HEK293 (cell line): ENCODE results near the gene KDM4B.

Experiments used
- CTCF ChIA-PET: fragments of 350-600 bp; formaldehyde crosslinking; extraction: SDS; loops from one replicate; lab custom pipeline; 2021; ENCODE audit warnings: antibody characterized with exemption; lab: Yijun Ruan, JAX
- POLR2A ChIA-PET: fragments of 300-600 bp; formaldehyde crosslinking; extraction: SDS; loops from one replicate; lab custom pipeline; 2020; ENCODE audit warnings: antibody characterized with exemption, inconsistent platforms; lab: Yijun Ruan, JAX
- H3K27ac ChIP-seq: fragments of 200-500 bp; sonication (Bioruptor generic); 2 replicates; pipeline ENCODE4 v1.5.1; 2014; ENCODE audit warnings: low read depth, low read length, control low read depth, inconsistent platforms; ENCODE audit errors: extremely low read depth
- H3K36me3 ChIP-seq, 2 experiments: fragments of 200-500 bp in 1 of 2; sonication (Bioruptor generic) in 1 of 2; 1 replicate in 1 of 2; 2 replicates in 1 of 2; pipeline ENCODE4 v1.5.1; 2014 to 2017; ENCODE audit warnings: inconsistent platforms in 2 of 2, low read length in 2 of 2; ENCODE audit not compliant: control insufficient read depth in 2 of 2, insufficient read depth in 1 of 2
- H3K4me1 ChIP-seq: fragments of 200-500 bp; sonication (Bioruptor generic); 2 replicates; pipeline ENCODE4 v1.5.1; 2014; ENCODE audit warnings: mild to moderate bottlenecking, low read length, inconsistent platforms; ENCODE audit not compliant: control insufficient read depth, insufficient read depth
- H3K4me3 ChIP-seq: 2 replicates; pipeline ENCODE4 v1.5.1; 2011; ENCODE audit warnings: low read depth, mild to moderate bottlenecking, control low read depth, low read length, moderate library complexity
- H3K9me3 ChIP-seq: fragments of 200-500 bp; sonication (Bioruptor generic); 2 replicates; pipeline ENCODE4 v1.5.1; 2014; ENCODE audit warnings: low read depth, low read length, inconsistent platforms; ENCODE audit not compliant: control insufficient read depth, insufficient read depth
- EGR2 ChIP-seq: fragments of 450-650 bp; formaldehyde crosslinking; IDR thresholded peaks from 2 replicates; pipeline ENCODE4 v1.5.1; 2016; ENCODE audit warnings: low read depth, missing biosample characterization, missing genetic modification characterization
- FEZF1 ChIP-seq: fragments of 450-650 bp; formaldehyde crosslinking; IDR thresholded peaks from 2 replicates; pipeline ENCODE4 v1.5.1; 2016; ENCODE audit warnings: missing biosample characterization, missing genetic modification characterization
- GLI4 ChIP-seq: fragments of 450-650 bp; formaldehyde crosslinking; IDR thresholded peaks from 2 replicates; pipeline ENCODE4 v1.5.1; 2016; ENCODE audit warnings: missing biosample characterization, missing genetic modification characterization
- HOXD13 ChIP-seq: sonication (generic); formaldehyde crosslinking; IDR thresholded peaks from 2 replicates; pipeline ENCODE4 v1.8.0; 2022; ENCODE audit warnings: missing genetic modification reagents, borderline replicate concordance
- KLF16 ChIP-seq: fragments of 450-650 bp; formaldehyde crosslinking; IDR thresholded peaks from 2 replicates; pipeline ENCODE4 v1.5.1; 2017; ENCODE audit warnings: missing biosample characterization, missing genetic modification characterization
- SCRT1 ChIP-seq: fragments of 450-650 bp; formaldehyde crosslinking; IDR thresholded peaks from 2 replicates; pipeline ENCODE4 v1.5.1; 2016; ENCODE audit warnings: missing biosample characterization, missing genetic modification characterization, borderline replicate concordance
- ZFHX2 ChIP-seq: fragments of 450-650 bp; formaldehyde crosslinking; conservative IDR thresholded peaks from 2 replicates; pipeline ENCODE4 v1.5.1; 2016; ENCODE audit warnings: missing biosample characterization, missing genetic modification characterization
- ZNF140 ChIP-seq: fragments of 450-650 bp; formaldehyde crosslinking; IDR thresholded peaks from 2 replicates; pipeline ENCODE4 v1.5.1; 2016; ENCODE audit warnings: missing biosample characterization, missing genetic modification characterization
- ZNF169 ChIP-seq: fragments of 450-650 bp; formaldehyde crosslinking; IDR thresholded peaks from 2 replicates; pipeline ENCODE4 v1.5.1; 2016; ENCODE audit warnings: missing biosample characterization, missing genetic modification characterization
- ZNF214 ChIP-seq: fragments of 450-650 bp; formaldehyde crosslinking; IDR thresholded peaks from 2 replicates; pipeline ENCODE4 v1.5.1; 2017; ENCODE audit warnings: missing biosample characterization, mild to moderate bottlenecking, missing genetic modification characterization, borderline replicate concordance
- ZNF24 ChIP-seq: fragments of 450-650 bp; formaldehyde crosslinking; IDR thresholded peaks from 2 replicates; pipeline ENCODE4 v1.5.1; 2016; ENCODE audit warnings: missing biosample characterization, missing genetic modification characterization
- ZNF37A ChIP-seq: fragments of 450-650 bp; IDR thresholded peaks from 2 replicates; pipeline ENCODE4 v1.5.1; 2018; ENCODE audit warnings: missing biosample characterization, missing genetic modification characterization
- ZNF416 ChIP-seq: fragments of 450-650 bp; formaldehyde crosslinking; IDR thresholded peaks from 2 replicates; pipeline ENCODE4 v1.5.1; 2016; ENCODE audit warnings: missing biosample characterization, missing genetic modification characterization
- ZNF473 ChIP-seq: fragments of 450-650 bp; formaldehyde crosslinking; IDR thresholded peaks from 2 replicates; pipeline ENCODE4 v1.5.1; 2017; ENCODE audit warnings: missing biosample characterization, missing genetic modification characterization
- ZNF530 ChIP-seq: fragments of 450-650 bp; formaldehyde crosslinking; IDR thresholded peaks from 2 replicates; pipeline ENCODE4 v1.5.1; 2016; ENCODE audit warnings: low read depth, missing biosample characterization, missing genetic modification characterization
- ZNF660 ChIP-seq: fragments of 450-650 bp; IDR thresholded peaks from 2 replicates; pipeline ENCODE4 v1.5.1; 2018; ENCODE audit warnings: missing biosample characterization, mild to moderate bottlenecking, missing genetic modification characterization
- ZNF670 ChIP-seq: fragments of 450-650 bp; formaldehyde crosslinking; IDR thresholded peaks from 2 replicates; pipeline ENCODE4 v1.5.1; 2016; ENCODE audit warnings: missing biosample characterization, missing genetic modification characterization, low read depth
- ZNF768 ChIP-seq: fragments of 450-650 bp; formaldehyde crosslinking; IDR thresholded peaks from 2 replicates; pipeline ENCODE4 v1.5.1; 2018; ENCODE audit warnings: missing biosample characterization, mild to moderate bottlenecking, missing genetic modification characterization
- ZSCAN16 ChIP-seq: fragments of 450-650 bp; formaldehyde crosslinking; IDR thresholded peaks from 2 replicates; pipeline ENCODE4 v1.5.1; 2016; ENCODE audit warnings: missing biosample characterization, missing genetic modification characterization
- TF ChIP-seq, protein P1 (sequence below): fragments of 450-650 bp; formaldehyde crosslinking; IDR thresholded peaks from 2 replicates; pipeline ENCODE4 v1.5.1; 2016; ENCODE audit warnings: missing biosample characterization, missing genetic modification characterization
- TF ChIP-seq, protein P2 (sequence below): fragments of 450-650 bp; IDR thresholded peaks from 2 replicates; pipeline ENCODE4 v1.5.1; 2018; ENCODE audit warnings: missing biosample characterization, mild to moderate bottlenecking, missing genetic modification characterization
- TF ChIP-seq, protein P3 (sequence below): fragments of 450-650 bp; formaldehyde crosslinking; IDR thresholded peaks from 2 replicates; pipeline ENCODE4 v1.5.1; 2016; ENCODE audit warnings: missing biosample characterization, missing genetic modification characterization
- TF ChIP-seq, protein P4 (sequence below): fragments of 450-650 bp; formaldehyde crosslinking; IDR thresholded peaks from 2 replicates; pipeline ENCODE4 v1.5.1; 2016; ENCODE audit warnings: missing biosample characterization, missing genetic modification characterization, borderline replicate concordance
- TF ChIP-seq, protein P5 (sequence below): fragments of 450-650 bp; formaldehyde crosslinking; IDR thresholded peaks from 2 replicates; pipeline ENCODE4 v1.5.1; 2016; ENCODE audit warnings: missing biosample characterization, missing genetic modification characterization, low read depth
- TF ChIP-seq, protein P6 (sequence below): fragments of 450-650 bp; formaldehyde crosslinking; IDR thresholded peaks from 2 replicates; pipeline ENCODE4 v1.5.1; 2016; ENCODE audit warnings: missing biosample characterization, missing genetic modification characterization

Gene KDM4B

DNA sequence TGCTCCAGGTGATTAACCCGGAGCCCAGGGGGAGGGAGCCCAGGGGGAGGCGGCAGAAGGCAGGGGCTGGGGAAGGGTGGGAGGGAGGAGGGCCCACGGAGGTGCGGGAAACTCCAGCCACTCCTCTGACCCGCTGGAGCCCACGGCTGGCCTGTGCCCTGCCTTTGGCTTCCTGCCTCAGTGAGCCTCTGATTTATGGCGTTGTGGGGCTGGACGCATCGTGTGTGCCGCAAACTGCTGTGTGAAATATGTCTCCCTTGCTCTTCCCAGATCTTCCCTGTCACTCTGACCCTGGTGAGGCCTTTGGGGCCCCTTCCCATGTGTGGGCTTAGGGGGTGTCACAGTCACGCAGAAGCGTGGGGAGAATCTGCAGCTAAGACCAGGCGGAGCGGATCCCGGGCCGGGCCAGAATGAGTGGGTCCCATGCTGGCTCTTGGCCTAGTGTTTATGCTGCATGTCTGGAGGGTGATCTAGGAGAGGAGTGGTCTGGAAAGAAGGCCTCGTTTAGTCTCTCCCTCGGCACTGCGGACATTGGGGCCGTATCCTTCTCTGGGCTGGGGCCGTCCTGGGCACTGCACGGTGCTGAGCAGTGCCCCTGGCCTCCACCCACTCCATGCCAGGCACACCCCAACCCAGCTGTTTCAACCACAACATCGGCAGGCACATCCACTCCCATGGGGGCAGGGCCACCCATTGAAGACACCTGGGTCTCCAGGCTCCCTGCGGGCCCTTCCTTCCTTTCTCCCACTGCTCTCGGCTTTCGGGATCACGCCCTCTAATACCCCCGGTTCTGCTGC, 123.0 kb downstream of the KDM4B start (continued):
- TF ChIP-seq, protein P1, sequence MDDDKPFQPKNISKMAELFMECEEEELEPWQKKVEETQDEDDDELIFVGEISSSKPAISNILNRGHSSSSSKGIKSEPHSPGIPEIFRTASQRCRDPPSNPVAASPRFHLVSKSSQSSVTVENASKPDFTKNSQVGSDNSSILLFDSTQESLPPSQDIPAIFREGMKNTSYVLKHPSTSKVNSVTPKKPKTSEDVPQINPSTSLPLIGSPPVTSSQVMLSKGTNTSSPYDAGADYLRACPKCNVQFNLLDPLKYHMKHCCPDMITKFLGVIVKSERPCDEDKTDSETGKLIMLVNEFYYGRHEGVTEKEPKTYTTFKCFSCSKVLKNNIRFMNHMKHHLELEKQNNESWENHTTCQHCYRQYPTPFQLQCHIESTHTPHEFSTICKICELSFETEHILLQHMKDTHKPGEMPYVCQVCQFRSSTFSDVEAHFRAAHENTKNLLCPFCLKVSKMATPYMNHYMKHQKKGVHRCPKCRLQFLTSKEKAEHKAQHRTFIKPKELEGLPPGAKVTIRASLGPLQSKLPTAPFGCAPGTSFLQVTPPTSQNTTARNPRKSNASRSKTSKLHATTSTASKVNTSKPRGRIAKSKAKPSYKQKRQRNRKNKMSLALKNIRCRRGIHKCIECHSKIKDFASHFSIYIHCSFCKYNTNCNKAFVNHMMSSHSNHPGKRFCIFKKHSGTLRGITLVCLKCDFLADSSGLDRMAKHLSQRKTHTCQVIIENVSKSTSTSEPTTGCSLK (tag by site-specific recombination) = no peak
- no peak for TF ChIP-seq ZNF416 (tag by site-specific recombination)
- TF ChIP-seq, protein P2, sequence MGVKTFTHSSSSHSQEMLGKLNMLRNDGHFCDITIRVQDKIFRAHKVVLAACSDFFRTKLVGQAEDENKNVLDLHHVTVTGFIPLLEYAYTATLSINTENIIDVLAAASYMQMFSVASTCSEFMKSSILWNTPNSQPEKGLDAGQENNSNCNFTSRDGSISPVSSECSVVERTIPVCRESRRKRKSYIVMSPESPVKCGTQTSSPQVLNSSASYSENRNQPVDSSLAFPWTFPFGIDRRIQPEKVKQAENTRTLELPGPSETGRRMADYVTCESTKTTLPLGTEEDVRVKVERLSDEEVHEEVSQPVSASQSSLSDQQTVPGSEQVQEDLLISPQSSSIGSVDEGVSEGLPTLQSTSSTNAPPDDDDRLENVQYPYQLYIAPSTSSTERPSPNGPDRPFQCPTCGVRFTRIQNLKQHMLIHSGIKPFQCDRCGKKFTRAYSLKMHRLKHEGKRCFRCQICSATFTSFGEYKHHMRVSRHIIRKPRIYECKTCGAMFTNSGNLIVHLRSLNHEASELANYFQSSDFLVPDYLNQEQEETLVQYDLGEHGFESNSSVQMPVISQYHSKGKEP = no peak
- 0 out of 2 replicates have a peak, but pooled peaks have one; percentile 21 for TF ChIP-seq ZFHX2 (tag by site-specific recombination)

DNA sequence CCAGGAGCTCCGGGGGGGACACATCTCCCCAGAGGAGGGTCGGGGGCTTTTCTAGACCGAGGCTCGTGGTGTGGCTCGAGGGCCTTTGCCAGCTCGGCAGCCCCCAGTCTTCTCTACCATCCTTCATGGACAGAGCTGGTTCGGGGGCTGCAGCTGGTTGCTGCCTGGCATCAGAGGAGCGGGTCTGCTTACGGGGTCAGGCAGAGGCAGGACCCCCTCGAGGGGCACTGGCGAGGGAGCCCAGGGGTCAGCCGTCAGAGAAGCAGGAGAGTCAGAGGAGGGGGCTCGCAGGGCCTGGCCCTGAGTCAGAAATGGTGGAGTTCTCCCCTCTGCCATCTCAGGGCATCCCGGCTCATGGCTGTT, 123.5 kb downstream of the KDM4B start:
- H3K4me1 ChIP-seq = no peaks in the 10 kb centered on the region
- ChIA-PET CTCF (interaction anchor here (0.6 kb wide), 1 partner anchor 40 kb away, joined by 3 read pairs; no protein-coding TSS in a partner anchor), POLR2A (no interaction called here)
- H3K4me3 ChIP-seq = no peak overlapping the region
- no peaks in the 10 kb centered on the region for H3K9me3 ChIP-seq
- H3K36me3 ChIP-seq = peaks cover 0 to 17% of the 10 kb centered on the region in 2 experiments; a peak in 1 of 3 replicates
- TF ChIP-seq, protein P3, sequence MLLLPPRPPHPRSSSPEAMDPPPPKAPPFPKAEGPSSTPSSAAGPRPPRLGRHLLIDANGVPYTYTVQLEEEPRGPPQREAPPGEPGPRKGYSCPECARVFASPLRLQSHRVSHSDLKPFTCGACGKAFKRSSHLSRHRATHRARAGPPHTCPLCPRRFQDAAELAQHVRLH (tag by site-specific recombination) = no peak
- TF ChIP-seq ZNF24 (tag by site-specific recombination) = no peak
- TF ChIP-seq ZNF37A (tag by site-specific recombination) = no peak
- no peak for TF ChIP-seq ZNF670 (tag by site-specific recombination)
- no peak for TF ChIP-seq HOXD13
- TF ChIP-seq ZNF169 (tag by site-specific recombination) = no peak
- TF ChIP-seq ZNF214 (tag by site-specific recombination) = no peak
- TF ChIP-seq, protein P4, sequence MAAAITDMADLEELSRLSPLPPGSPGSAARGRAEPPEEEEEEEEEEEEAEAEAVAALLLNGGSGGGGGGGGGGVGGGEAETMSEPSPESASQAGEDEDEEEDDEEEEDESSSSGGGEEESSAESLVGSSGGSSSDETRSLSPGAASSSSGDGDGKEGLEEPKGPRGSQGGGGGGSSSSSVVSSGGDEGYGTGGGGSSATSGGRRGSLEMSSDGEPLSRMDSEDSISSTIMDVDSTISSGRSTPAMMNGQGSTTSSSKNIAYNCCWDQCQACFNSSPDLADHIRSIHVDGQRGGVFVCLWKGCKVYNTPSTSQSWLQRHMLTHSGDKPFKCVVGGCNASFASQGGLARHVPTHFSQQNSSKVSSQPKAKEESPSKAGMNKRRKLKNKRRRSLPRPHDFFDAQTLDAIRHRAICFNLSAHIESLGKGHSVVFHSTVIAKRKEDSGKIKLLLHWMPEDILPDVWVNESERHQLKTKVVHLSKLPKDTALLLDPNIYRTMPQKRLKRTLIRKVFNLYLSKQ = no peak
- no peak for TF ChIP-seq KLF16 (tag by site-specific recombination)
- TF ChIP-seq ZNF140 (tag by site-specific recombination) = no peak
- no peak for TF ChIP-seq FEZF1 (tag by site-specific recombination)
- TF ChIP-seq GLI4 = no peak
- TF ChIP-seq, all 188 proteins: peak for 0
- no peak overlapping the region for H3K27ac ChIP-seq

DNA sequence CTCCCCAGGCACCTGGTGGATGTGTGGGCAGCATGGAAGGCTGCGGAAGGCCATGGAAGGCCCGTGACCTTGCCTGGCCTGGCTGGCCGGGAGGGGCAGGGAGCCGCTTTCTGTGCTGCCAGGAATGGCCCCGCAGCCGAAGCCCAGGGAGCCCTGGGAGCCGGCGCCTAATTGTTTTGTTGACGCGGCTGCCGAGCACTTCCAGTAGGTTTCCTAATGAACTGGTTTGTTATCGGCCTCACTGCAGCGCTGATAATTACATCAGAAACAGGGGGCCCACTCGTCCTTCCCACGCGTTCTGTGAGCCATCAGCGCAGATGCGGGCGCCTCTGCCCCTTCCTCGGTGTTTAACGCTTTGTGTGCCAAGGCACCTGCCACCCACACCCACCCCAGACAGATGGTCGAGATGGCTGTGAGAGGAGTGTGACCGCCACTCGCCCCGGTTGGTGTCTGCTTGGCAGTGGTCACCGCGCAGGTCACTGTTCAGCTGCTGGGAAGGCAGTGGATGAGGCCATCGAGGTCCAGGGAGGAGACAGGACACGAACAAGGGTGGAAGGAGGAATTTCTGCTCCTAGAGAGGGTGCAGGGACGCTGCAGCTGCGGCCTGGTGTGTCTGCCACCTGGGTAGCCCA, 124.5 kb downstream of the KDM4B start:
- H3K27ac ChIP-seq = no peak overlapping the region
- CTCF ChIA-PET = no interaction called here
- H3K9me3 ChIP-seq = no peaks in the 10 kb centered on the region
- no peak overlapping the region for H3K4me3 ChIP-seq
- POLR2A ChIA-PET = no interaction called here
- H3K36me3 ChIP-seq = peaks cover 0 to 10% of the 10 kb centered on the region in 2 experiments; a peak in 1 of 3 replicates
- no peaks in the 10 kb centered on the region for H3K4me1 ChIP-seq
- TF ChIP-seq, protein P5, sequence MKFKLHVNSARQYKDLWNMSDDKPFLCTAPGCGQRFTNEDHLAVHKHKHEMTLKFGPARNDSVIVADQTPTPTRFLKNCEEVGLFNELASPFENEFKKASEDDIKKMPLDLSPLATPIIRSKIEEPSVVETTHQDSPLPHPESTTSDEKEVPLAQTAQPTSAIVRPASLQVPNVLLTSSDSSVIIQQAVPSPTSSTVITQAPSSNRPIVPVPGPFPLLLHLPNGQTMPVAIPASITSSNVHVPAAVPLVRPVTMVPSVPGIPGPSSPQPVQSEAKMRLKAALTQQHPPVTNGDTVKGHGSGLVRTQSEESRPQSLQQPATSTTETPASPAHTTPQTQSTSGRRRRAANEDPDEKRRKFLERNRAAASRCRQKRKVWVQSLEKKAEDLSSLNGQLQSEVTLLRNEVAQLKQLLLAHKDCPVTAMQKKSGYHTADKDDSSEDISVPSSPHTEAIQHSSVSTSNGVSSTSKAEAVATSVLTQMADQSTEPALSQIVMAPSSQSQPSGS = no peak
- TF ChIP-seq ZNF660 (tag by site-specific recombination) (no peak), SCRT1 (tag by site-specific recombination) (no peak), ZFHX2 (tag by site-specific recombination) (peak; percentile 60), EGR2 (tag by site-specific recombination) (peak; percentile 58), ZSCAN16 (tag by site-specific recombination) (no peak), ZNF768 (tag by site-specific recombination) (no peak), ZNF473 (tag by site-specific recombination) (no peak), ZNF530 (tag by site-specific recombination) (no peak)
- TF ChIP-seq, protein P6, sequence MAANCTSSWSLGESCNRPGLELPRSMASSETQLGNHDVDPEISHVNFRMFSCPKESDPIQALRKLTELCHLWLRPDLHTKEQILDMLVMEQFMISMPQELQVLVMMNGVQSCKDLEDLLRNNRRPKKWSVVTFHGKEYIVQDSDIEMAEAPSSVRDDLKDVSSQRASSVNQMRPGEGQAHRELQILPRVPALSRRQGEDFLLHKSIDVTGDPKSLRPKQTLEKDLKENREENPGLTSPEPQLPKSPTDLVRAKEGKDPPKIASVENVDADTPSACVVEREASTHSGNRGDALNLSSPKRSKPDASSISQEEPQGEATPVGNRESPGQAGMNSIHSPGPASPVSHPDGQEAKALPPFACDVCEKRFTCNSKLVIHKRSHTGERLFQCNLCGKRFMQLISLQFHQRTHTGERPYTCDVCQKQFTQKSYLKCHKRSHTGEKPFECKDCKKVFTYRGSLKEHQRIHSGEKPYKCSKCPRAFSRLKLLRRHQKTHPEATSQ = no peak
